ENCODE data around the gene MARK3.

MARK3 gene

DNA sequence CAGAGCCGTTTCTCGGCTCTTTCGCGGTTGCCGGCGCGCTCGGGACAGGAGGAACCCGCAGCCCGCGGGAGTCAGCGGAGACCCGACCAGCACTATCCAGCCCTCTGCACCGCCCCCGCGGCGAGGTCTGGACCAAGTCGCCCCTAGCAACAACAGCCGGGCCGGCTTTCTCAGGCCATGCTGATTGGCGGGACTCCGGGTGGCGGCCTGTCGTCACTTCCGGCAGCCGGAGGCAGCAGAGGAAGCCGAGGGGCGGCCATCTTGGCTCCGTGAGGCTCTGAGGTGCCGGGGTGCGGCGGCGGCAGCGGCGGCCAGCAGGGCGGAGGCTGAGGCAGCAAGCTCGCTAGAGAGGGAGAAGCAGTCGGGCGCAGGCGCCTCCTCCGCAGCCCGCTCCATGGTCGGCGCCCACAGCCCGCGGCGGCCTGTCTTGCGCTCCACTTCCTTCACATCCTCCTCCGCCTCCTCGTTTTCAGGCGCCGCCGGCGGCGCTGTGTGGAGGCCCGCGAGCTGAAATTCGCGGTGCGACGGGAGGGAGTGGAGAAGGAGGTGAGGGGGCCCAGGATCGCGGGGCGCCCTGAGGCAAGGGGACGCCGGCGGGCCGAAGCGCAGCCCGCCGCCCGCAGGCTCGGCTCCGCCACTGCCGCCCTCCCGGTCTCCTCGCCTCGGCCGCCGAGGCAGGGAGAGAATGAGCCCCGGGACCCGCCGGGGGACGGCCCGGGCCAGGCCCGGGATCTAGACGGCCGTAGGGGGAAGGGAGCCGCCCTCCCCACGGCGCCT, at the start of gene MARK3:
MARK3 (plus strand) TSS at position 264 of the 777 bp plus-strand sequence. CDS start 615 bp downstream, outside the sequence.
- peak within 1 kb of the TSS; percentile 98 for H3K9ac ChIP-seq (ENCODE audit: low read length)
- peaks cover 24% of the 10 kb centered on the region for H3K4me1 ChIP-seq (ENCODE audit: control insufficient read depth, insufficient read depth, low read length)
- H3K9me3 ChIP-seq (ENCODE audit: control insufficient read depth, low read length) = no peaks in the 10 kb centered on the region
- H3K36me3 ChIP-seq (ENCODE audit: control insufficient read depth, insufficient read depth, low read length, severe bottlenecking) = no peaks in the 10 kb centered on the region
- DNase-seq (ENCODE audit: low read depth) = peak; percentile 99
- H3K4me3 ChIP-seq (ENCODE audit: low read length) = peak within 1 kb of the TSS; percentile 99
- H3K27me3 ChIP-seq (replicated peaks; ENCODE audit: control insufficient read depth, insufficient read depth, low read length) = no peaks in the 10 kb centered on the region

DNA sequence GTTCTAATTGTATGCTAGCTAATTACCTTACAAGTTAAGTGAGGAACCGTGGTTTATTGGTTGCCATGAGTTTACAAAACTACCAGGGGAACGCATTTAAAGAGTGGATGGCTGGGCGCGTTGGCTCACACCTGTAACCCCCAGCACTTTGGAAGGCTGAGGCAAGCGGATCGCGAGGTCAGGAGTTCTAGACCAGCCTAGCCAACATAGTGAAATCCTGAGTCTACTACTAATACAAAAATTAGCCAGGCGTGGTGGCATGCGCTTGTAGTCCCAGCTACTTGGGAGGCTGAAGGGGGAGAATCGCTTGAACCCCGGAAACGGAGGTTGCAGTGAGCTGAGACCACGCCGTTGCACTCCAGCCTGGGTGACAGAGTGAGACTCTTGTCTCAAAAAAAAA, 49.0 kb upstream of the MARK3 start:
- no peak for DNase-seq (ENCODE audit: low read depth)
- H3K27me3 ChIP-seq (replicated peaks; ENCODE audit: control insufficient read depth, insufficient read depth, low read length) = no peaks in the 10 kb centered on the region
- peak overlapping the region; percentile 98 for H3K4me3 ChIP-seq (ENCODE audit: low read length)
- no peaks in the 10 kb centered on the region for H3K9me3 ChIP-seq (ENCODE audit: control insufficient read depth, low read length)
- peak overlapping the region; percentile 100 for H3K9ac ChIP-seq (ENCODE audit: low read length)
- peaks cover 45% of the 10 kb centered on the region for H3K4me1 ChIP-seq (ENCODE audit: control insufficient read depth, insufficient read depth, low read length)
- peaks cover 58% of the 10 kb centered on the region for H3K36me3 ChIP-seq (ENCODE audit: control insufficient read depth, insufficient read depth, low read length, severe bottlenecking)

DNA sequence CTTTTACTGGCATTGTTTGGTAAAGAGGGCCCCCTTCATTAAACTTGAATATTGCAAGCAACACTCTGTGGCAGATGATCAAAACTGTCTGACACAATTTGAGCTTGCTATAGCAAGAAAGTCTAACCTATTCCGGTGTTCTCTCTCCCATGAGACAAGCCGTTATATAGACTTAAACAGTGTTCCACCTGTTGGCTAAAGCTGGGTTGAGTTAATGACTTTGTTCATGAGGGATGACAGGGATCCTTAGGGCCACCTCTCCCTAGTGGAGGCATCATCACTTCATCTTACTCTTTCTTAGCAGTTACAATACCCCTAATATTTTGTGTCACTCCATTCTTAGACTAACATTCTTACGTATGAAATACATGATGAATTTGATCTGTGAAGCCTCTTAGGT, 47.4 kb upstream of the MARK3 start:
- Histone ChIP-seq H3K36me3 (ENCODE audit: control insufficient read depth, insufficient read depth, low read length, severe bottlenecking) (peaks cover 74% of the 10 kb centered on the region), H3K4me1 (ENCODE audit: control insufficient read depth, insufficient read depth, low read length) (peaks cover 31% of the 10 kb centered on the region), H3K9ac (ENCODE audit: low read length) (peak overlapping the region; percentile 0), H3K9me3 (ENCODE audit: control insufficient read depth, low read length) (no peaks in the 10 kb centered on the region), H3K27me3 (replicated peaks; ENCODE audit: control insufficient read depth, insufficient read depth, low read length) (no peaks in the 10 kb centered on the region), H3K4me3 (ENCODE audit: low read length) (no peak overlapping the region)
- DNase-seq (ENCODE audit: low read depth) = no peak

DNA sequence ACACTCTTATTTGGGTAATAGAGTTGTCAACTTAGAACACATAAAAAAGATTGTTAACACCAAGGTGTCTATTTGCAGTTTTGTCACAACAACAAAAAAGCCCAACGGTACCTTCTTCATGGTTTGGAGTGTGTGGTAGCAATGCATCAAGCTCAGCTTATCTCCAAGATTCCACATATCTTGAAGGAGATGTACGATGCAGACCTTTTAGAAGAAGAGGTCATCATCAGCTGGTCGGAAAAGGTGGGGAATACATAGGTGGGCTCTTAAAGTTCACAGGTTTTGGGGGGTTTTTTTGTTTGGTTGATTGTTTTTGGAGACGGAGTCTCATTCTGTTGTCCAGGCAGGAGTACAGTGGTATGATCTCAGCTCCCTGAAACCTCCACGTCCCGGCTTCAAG, 45.7 kb upstream of the MARK3 start:
- Histone ChIP-seq H3K4me1 (ENCODE audit: control insufficient read depth, insufficient read depth, low read length) (peaks cover 30% of the 10 kb centered on the region), H3K4me3 (ENCODE audit: low read length) (no peak overlapping the region), H3K36me3 (ENCODE audit: control insufficient read depth, insufficient read depth, low read length, severe bottlenecking) (peaks cover 92% of the 10 kb centered on the region), H3K27me3 (replicated peaks; ENCODE audit: control insufficient read depth, insufficient read depth, low read length) (no peaks in the 10 kb centered on the region), H3K9me3 (ENCODE audit: control insufficient read depth, low read length) (no peaks in the 10 kb centered on the region), H3K9ac (ENCODE audit: low read length) (no peak overlapping the region)
- no peak for DNase-seq (ENCODE audit: low read depth)

DNA sequence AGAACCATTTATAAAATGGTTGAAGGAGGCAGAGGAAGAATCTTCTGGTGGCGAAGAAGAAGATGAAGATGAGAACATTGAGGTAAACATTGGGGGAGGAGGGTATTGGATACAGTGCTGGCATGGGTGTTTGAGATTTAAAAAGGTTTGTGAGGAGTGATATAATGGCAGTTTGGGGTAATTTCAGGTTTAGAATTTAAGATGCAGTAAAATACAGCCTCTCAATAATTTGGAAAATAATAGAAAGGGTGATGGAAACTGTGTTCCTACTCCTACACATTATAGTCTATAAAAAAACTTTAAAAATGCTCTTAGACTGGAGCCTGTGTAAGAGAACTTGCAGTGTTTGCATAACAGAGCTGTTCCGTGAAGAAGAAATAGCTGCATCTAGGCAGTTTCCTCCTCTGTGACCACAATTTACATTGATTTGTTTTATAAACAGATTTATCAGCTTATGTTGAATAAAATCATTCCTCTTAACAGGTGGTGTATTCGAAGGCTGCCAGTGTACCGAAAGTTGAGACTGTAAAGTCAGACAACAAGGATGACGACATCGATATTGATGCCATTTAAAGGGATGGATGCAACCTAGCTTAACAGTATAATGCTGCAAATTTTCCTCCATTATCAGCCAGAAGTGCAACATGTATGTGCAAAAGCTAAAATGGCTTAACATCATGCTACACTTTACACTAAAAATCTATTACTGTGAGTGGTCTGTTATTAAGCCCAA, 44.6 kb upstream of the MARK3 start:
- Histone ChIP-seq H3K9me3 (ENCODE audit: control insufficient read depth, low read length) (no peaks in the 10 kb centered on the region), H3K36me3 (ENCODE audit: control insufficient read depth, insufficient read depth, low read length, severe bottlenecking) (peaks cover 96% of the 10 kb centered on the region), H3K9ac (ENCODE audit: low read length) (peak overlapping the region; percentile 13), H3K27me3 (replicated peaks; ENCODE audit: control insufficient read depth, insufficient read depth, low read length) (no peaks in the 10 kb centered on the region), H3K4me3 (ENCODE audit: low read length) (no peak overlapping the region), H3K4me1 (ENCODE audit: control insufficient read depth, insufficient read depth, low read length) (peaks cover 37% of the 10 kb centered on the region)
- DNase-seq (ENCODE audit: low read depth) = no peak

DNA sequence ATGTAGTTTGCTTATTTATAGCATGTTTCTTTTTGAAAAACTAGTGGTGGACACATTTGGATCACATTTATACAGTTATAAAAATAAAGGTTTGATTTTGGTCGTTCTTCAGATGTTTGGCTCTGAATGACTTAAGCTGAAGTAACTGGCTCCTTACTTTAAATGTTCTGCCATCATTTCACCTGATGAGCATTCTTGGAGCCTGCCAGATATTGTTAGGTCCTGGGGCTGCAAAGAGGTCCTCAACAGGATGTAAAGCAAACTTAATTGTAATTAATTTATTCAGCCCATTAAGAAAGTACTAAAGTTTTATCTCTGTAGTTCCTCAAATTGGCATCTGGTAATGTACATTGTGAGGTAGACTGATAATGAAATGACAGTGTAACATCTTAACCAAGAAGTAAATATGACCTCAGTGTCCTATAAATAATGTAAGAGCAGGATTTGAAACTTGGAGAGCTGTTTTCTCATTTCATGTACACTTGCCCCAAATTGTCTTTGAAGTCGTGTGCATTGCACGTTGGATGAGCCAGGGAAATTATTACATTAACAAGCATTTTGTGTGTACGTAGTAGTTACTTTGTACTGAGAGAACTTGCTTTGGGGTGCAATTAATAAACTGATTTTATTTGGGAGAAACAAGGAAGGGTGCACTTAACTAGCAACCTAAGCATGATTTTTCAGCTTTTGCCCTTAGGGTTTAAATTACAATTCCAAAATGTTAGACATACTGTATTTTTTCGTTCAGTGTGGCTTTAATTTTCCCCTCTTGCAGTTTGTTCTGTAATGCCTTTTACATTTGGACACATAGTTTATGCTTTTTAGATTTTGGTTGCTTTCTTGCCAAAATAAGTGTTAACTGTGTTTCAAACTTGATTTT, 43.7 kb upstream of the MARK3 start:
- no peak for DNase-seq (ENCODE audit: low read depth)
- H3K4me3 ChIP-seq (ENCODE audit: low read length) = no peak overlapping the region
- no peaks in the 10 kb centered on the region for H3K9me3 ChIP-seq (ENCODE audit: control insufficient read depth, low read length)
- H3K27me3 ChIP-seq (replicated peaks; ENCODE audit: control insufficient read depth, insufficient read depth, low read length) = no peaks in the 10 kb centered on the region
- H3K9ac ChIP-seq (ENCODE audit: low read length) = no peak overlapping the region
- peaks cover 87% of the 10 kb centered on the region for H3K36me3 ChIP-seq (ENCODE audit: control insufficient read depth, insufficient read depth, low read length, severe bottlenecking)
- peaks cover 29% of the 10 kb centered on the region for H3K4me1 ChIP-seq (ENCODE audit: control insufficient read depth, insufficient read depth, low read length)

DNA sequence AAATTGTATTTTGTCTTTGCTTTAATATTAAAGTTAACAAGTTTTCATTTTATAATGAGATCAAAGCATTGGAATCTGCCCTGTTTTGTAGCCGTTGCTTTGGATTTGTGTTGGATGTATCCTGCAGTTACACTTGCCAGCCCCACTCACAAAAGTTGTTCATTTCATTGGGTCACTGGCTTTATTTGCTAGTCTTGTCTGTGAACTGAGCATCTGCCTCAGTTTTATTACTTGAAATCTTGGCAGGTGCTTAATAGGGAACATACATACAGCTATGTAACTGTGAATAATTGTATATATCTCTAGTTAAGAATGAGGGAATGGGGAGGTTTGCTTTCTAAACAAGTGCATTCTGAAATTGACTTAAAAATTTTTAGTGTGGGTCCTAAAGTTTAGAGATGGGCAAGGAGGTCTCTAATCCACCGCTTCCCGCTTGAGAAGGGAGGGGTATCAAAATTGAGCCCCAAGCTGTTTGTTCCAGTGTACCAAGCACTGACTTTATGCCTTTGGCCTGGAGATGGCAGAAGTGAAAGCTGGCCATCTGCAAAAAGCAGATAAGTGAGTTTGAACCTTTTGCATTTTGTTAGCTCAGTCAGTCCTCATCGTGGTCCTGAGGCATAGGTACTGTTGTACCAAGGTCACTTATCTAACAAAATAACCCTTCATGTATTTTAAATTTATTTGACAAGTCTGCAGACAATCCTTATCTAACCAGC, 41.9 kb upstream of the MARK3 start:
- no peak for DNase-seq (ENCODE audit: low read depth)
- Histone ChIP-seq H3K36me3 (ENCODE audit: control insufficient read depth, insufficient read depth, low read length, severe bottlenecking) (peaks cover 69% of the 10 kb centered on the region), H3K4me1 (ENCODE audit: control insufficient read depth, insufficient read depth, low read length) (peaks cover 14% of the 10 kb centered on the region), H3K4me3 (ENCODE audit: low read length) (no peak overlapping the region), H3K9ac (ENCODE audit: low read length) (no peak overlapping the region), H3K9me3 (ENCODE audit: control insufficient read depth, low read length) (no peaks in the 10 kb centered on the region), H3K27me3 (replicated peaks; ENCODE audit: control insufficient read depth, insufficient read depth, low read length) (no peaks in the 10 kb centered on the region)

DNA sequence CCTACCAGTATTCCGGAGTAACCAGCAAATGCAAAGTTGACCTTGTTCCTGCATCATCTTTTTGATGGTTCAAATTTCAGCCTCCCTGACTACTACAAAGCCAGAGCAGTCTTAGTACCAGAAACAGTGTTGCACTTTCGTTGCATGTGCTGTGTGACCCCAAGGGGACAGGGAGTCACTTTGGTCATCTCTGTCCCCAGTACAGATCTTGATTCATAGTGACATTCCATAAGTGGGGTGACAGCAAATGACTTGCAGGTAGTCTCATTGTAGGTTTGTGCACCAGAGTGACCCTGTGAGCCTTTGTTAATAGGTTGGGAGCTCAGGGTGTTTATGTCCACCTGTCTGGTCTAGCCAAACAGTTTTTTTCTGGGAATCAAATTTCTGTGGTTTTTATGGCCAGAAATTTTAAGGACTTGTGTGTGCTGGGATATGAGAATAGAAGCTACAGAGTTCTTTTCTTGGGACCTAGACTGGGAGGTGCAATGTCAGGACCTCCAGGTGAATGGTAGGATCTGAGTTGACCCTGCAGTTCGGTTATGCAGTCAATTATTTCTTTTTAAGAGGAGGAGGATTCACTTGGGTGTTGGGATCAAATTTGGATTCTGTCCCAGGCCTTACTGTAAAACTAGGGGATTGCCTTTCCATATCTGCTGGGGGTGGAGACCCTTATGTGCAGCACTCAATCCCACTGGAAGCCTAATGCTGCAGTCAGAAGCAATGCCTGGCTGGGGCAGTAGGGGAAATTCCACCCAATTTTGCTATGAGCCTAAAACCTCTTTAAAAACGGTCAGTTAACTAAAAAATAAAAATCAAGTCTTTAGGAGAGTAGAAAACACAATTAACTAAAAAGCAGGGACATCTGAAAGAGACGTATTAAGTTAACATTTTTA, 41.1 kb upstream of the MARK3 start:
- peaks cover 61% of the 10 kb centered on the region for H3K36me3 ChIP-seq (ENCODE audit: control insufficient read depth, insufficient read depth, low read length, severe bottlenecking)
- DNase-seq (ENCODE audit: low read depth) = no peak
- no peak overlapping the region for H3K9ac ChIP-seq (ENCODE audit: low read length)
- H3K27me3 ChIP-seq (replicated peaks; ENCODE audit: control insufficient read depth, insufficient read depth, low read length) = no peaks in the 10 kb centered on the region
- H3K4me3 ChIP-seq (ENCODE audit: low read length) = no peak overlapping the region
- H3K9me3 ChIP-seq (ENCODE audit: control insufficient read depth, low read length) = no peaks in the 10 kb centered on the region
- peaks cover 14% of the 10 kb centered on the region for H3K4me1 ChIP-seq (ENCODE audit: control insufficient read depth, insufficient read depth, low read length)

DNA sequence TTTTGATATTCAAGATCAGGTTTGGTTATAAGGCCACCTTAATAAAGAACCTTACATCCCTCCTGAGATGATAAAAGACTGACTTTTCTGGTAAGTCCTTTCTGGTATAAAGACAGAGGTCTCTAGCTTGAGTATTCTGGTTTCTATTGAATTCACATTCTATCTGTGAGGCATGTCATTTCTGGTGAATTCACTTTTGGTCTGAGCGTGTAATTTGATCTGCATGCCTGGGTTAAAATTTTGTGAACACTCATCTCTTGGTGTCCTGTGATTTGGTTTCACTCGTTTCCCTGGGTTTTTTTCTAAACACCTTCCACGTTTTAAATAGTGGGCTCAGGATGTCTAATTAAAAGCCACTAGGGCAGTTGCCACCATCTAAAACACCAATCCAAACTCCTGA, 38.9 kb upstream of the MARK3 start:
- peak overlapping the region; percentile 54 for H3K9ac ChIP-seq (ENCODE audit: low read length)
- H3K4me3 ChIP-seq (ENCODE audit: low read length) = no peak overlapping the region
- no peaks in the 10 kb centered on the region for H3K9me3 ChIP-seq (ENCODE audit: control insufficient read depth, low read length)
- no peak for DNase-seq (ENCODE audit: low read depth)
- peaks cover 39% of the 10 kb centered on the region for H3K36me3 ChIP-seq (ENCODE audit: control insufficient read depth, insufficient read depth, low read length, severe bottlenecking)
- H3K27me3 ChIP-seq (replicated peaks; ENCODE audit: control insufficient read depth, insufficient read depth, low read length) = no peaks in the 10 kb centered on the region
- peaks cover 14% of the 10 kb centered on the region for H3K4me1 ChIP-seq (ENCODE audit: control insufficient read depth, insufficient read depth, low read length)

All from adipocyte (in vitro differentiated cells).